Loucy (cell line): ENCODE results near the gene BCL11B.

Experiments
- EZH2phosphoT487 ChIP-seq: fragments of 200-600 bp; IDR thresholded peaks from 2 replicates; pipeline ENCODE4 v1.6.1; 2018; ENCODE audit warnings: antibody characterized with exemption, mild to moderate bottlenecking, moderate library complexity, borderline replicate concordance
- TF ChIP-seq, protein P1 (sequence below): fragments of 200-600 bp; sonication (generic); conservative IDR thresholded peaks from 2 replicates; pipeline ENCODE4 v1.5.1; 2014; ENCODE audit warnings: mild to moderate bottlenecking, antibody characterized with exemption, low read length

- TF ChIP-seq, protein P1, sequence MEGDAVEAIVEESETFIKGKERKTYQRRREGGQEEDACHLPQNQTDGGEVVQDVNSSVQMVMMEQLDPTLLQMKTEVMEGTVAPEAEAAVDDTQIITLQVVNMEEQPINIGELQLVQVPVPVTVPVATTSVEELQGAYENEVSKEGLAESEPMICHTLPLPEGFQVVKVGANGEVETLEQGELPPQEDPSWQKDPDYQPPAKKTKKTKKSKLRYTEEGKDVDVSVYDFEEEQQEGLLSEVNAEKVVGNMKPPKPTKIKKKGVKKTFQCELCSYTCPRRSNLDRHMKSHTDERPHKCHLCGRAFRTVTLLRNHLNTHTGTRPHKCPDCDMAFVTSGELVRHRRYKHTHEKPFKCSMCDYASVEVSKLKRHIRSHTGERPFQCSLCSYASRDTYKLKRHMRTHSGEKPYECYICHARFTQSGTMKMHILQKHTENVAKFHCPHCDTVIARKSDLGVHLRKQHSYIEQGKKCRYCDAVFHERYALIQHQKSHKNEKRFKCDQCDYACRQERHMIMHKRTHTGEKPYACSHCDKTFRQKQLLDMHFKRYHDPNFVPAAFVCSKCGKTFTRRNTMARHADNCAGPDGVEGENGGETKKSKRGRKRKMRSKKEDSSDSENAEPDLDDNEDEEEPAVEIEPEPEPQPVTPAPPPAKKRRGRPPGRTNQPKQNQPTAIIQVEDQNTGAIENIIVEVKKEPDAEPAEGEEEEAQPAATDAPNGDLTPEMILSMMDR = no peak
- no peak for TF ChIP-seq EZH2phosphoT487
Observed at GRCh38 chr14:99156814-99157213, 115.2 kb downstream of the BCL11B start.
